ENCODE data around the gene LILRA5.
A peak's percentile ranks its signal among the peaks of the same experiment; 100 is the strongest.
"Not testable (repeated sequence)": the region's sequence is repeated elsewhere in the genome, so short reads cannot be mapped to it uniquely, and the experiment has no call there.

LILRA5 gene

GRCh38 chr19:54333586-54334298 is 20.8 kb upstream of the LILRA5 start:
- DNase-seq (ENCODE audit: low read depth in 2 of 2), result no peak

DNA sequence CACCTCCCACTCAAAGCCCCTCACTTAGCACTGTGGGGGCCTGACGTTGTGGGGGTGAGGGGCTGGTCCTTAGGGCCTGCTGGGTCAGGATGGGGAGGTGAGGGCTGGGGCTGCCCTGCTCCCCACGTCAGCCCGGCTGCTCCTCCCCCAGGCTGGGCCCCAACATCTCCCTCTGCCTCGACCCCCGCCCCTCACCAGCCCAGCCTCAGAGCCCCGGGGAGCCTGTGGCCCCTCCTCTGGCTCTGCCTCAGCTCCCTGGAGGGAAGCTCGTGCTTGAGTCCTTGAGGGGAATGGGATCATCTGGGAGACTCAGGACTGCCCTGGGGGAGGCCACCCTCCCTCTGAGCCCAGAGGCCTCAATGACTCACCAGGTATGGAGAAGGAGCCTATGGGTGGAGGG is 19.2 kb upstream of the LILRA5 start:
- DNase-seq (ENCODE audit: low read depth in 2 of 2), result no peak

DNA sequence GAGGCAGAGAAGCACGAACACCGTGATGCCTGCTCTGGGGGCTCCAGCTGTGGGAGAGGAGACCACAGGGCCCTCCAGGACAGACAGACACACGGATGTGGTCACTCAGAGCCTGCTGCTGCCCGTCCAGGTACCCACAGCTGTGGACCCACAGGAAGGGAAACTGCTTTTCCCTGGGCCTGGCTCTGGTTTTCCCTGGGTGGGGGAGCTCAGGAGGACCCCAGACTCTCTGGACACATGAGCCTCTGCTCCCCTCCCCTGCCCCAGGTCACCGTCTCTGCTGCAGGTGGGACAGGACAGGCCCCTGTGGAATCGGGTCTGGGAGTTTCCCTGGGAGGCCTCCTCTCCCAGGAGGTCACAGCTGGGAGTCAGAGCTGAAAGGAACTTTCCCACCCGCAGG is 18.7 kb upstream of the LILRA5 start:
- DNase-seq (ENCODE audit: low read depth in 2 of 2), result no peak

DNA sequence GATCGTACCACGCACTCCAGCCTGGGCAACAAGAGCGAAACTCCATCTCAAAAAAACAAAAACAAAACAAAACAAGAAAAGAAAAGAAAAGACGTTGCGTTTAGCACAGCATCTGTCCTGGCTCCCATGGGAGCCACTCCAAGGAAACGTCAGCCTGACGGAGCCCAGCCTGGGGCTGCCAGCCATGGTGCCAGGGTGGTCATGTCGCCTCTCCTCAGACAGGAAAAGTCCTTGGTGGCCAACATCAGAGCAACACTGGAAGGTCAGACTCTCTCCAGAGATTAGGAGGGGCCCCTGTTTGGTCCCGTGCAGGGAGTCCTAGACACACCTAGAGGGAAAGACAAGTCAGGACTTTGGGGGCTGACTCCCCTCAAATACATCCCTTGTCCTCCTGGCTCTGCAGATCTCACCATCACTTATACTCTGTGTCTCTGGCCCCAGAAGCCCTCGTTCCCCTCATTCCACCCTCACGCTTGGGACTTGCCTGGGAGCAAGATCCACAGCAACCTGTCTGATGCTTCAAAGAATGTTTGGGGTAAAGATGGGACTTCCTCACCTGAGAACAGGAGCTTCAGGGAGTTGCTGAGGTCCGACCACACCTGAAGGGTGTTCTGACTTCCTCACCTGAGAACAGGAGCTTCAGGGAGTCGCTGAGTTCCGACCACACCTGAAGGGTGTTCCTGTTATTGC is 16.7 kb upstream of the LILRA5 start:
- no peak for DNase-seq (ENCODE audit: low read depth in 2 of 2)

GRCh38 chr19:54328781-54329180 is 15.8 kb upstream of the LILRA5 start:
- not testable (repeated sequence) for DNase-seq (ENCODE audit: low read depth in 2 of 2)

- DNase-seq (ENCODE audit: low read depth in 2 of 2), result no peak
Measured at GRCh38 chr19:54325631-54326030, 12.7 kb upstream of the LILRA5 start.

DNA sequence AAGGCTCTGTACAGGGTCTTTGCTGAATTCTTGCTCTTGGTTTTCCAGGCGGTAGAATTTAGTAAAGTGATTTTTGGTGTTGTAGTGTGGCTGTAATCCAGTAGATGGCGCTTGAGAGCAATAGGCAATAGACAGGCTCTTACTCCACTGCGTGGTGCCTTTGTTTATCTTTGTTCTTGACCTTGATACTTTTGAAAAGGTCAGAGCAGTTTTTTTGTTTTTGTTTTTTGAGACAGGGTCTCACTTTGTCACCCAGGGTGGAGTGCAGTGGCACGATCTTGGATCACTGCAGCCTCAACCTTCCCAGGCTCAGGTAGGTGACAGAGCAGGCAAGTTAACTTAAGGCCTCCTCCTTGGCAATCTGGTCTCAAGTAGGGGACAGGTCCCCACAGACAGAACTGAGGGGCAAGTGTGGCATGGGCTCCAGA is 12.2 kb upstream of the LILRA5 start:
- DNase-seq (ENCODE audit: low read depth in 2 of 2), result peak in 1 of 2 donors; percentile 16

DNA sequence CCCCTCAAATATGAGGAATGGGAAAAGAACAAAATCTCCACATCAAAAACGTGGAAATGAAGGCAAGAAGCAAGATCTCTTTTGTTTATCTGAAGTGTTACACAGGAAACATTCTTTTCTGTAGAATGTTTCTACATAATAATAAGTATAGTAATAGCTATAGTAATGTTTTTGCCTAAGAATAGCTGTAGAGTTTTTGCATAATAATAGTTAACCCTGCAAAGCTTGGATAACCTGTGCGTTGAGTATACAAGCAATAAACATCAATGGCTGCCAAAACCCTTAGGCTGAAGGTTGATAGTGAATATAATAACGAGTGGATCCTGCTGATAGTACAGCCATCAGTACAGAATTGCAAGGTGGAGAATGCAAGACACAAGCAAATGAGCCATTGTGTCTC is 11.1 kb upstream of the LILRA5 start:
- no peak for DNase-seq (ENCODE audit: low read depth in 2 of 2)

DNA sequence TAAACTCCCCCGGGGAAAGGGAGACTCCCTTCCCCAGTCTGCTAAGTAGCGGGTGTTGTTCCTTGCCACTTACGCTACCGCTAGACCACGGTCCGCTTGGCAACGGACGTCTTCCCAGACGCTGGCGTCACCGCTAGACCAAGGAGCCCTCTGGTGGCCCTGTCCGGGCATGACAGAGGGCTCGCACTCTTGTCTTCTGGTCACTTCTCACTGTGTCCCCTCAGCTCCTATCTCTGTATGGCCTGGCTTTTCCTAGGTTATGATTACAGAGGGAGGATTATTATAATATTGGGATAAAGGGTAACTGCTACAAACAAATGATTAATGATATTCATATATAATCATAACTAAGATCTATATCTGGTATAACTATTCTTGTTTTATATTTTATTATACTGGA is 10.0 kb upstream of the LILRA5 start:
- DNase-seq (ENCODE audit: low read depth in 2 of 2), result not testable (repeated sequence)

GRCh38 chr19:54322295-54322694 is 9.3 kb upstream of the LILRA5 start:
- not testable (repeated sequence) for DNase-seq (ENCODE audit: low read depth in 2 of 2)

DNA sequence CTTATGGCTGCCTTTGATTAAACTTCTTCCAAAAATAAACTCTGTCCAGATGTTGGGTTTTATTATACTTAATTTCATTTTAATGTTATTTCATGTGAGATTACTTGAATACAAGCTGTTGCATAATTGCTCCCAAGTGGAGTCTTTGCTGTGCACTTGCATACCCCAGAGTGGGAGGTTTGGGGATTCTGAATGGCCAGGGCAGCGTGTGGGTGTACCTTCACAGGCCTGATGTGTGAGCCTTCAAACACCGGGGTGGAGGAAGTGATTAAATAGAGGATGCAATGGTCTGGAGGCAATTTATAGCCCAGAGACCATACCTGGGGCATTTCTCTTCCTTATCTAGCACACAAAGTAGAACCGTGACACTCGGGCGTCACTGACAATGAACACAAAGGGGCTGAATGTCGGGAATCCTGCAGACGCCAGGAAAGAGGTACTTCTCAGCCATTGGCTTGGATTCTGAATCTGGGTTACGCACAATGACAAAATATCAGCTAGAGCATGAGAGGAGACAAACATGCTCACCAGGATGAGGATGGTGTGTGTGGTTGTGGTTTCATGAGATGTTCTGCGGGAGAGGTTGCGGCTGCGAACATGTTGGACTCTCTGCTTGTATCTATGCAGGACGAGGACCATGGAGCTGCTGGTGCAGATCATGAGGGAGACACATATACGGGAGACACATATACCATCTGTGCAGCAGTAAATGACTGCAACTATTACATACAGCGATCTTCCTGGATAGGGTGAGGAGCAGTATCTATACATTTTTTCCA is 7.1 kb upstream of the LILRA5 start:
- DNase-seq (ENCODE audit: low read depth in 2 of 2), result no peak

GRCh38 chr19:54319049-54319448 is 6.1 kb upstream of the LILRA5 start:
- no peak for DNase-seq (ENCODE audit: low read depth in 2 of 2)

GRCh38 chr19:54317965-54318240 is 4.9 kb upstream of the LILRA5 start:
- DNase-seq (ENCODE audit: low read depth in 2 of 2), result no peak

DNA sequence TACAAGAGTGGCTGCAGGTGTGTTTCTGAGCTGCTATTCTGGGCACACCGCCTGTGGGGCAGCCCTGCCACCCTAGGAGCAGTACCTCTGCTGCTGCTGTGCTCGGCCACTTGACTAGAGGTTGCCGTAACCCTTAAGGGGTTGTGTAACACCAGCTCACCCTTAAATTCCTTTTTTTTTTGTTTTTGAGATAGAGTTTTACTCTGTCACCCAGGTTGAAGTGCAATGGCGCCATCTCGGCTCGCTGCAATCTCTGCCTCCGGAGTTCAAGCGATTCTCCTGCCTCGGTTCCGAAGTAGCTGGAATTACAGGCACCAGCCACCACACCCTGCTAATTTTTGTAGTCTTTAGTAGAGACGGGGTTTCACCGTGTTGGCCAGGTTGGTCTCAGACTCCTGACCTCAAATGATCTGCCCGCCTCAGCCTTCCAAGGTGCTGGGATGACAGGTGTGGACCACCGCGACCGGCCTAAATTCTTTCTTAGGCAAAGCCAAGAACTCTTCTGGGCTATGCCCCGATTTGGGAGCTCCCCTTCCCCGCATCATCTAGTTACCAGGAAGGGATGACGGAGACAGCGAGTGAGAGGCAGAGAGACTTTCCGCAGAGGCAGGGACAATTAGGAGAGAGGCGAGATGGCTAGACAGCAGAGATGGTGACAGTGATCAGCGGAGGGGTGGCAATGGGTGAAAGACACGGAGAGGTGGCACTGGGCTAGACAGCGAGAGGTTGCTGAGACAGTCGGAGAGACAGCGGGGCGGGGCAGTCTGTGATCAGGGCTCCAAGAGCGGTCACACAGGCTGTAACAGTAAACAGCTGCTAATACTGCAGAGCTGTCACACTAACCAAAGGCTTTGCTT is 4.4 kb upstream of the LILRA5 start:
- DNase-seq (ENCODE audit: low read depth in 2 of 2), result no peak

GRCh38 chr19:54316746-54317107 is 3.8 kb upstream of the LILRA5 start:
- DNase-seq (ENCODE audit: low read depth in 2 of 2), result no peak

DNA sequence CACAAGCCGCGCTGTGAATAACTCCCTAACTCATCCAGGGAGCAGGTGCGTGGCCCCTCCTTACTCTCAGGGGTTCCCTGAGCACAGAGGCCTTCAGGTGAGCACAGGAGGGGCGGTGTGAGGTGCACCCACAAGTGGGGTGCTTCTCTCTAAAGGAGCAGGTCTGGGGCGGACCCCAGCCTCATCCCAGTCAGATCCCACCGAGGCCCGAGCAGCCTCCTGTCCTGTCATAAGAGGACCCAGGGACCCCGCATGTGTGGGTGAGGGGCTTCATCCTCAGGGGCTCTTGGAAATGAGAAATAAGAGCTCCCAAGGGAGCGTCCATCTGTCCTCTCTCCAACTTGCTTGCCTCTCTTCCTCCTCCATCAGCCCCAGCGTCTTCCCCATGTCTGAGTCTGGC is 3.0 kb upstream of the LILRA5 start:
- no peak for DNase-seq (ENCODE audit: low read depth in 2 of 2)

DNA sequence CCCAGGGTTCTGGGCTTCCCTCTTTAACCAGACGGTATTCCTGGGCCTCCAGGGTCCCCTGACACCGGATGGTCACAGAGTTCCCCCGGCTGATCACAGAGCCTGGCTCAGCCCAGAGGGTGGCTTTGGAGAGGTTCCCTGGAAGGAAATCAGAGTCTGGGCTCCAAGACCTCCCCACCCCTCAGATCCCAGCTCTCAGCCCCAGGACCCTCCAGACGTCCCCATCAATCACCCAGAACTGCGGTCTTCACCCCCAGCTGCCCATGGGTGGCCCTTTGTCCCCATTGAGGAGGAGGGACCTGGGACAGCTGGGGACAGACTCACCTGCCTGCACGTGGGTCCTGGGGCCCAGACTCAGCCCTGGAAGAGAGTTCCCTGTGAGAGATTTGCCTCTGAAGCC is 955 bp downstream of the LILRA5 start:
- DNase-seq (ENCODE audit: low read depth in 2 of 2), result no peak

DNA sequence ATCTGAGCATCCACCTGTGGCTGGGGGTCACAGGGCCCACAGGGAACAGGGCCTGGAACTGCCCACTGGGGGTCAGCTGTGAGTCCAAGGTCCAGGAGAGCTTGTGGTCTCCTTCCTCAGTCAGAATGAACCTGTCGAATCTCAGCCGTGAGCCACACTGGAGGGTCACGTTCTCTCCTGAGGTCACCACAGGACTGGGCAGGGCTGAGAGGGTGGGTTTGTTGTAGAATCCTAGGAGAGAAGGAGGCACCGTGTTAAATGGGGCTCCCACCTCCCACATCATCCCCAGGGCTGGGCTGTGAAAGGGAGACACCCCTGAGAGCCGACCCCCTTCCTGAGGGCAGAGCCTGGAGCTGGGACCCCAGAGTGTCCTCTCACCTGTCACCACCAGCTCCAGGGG is 1.5 kb downstream of the LILRA5 start:
- DNase-seq (ENCODE audit: low read depth in 2 of 2), result no peak

DNA sequence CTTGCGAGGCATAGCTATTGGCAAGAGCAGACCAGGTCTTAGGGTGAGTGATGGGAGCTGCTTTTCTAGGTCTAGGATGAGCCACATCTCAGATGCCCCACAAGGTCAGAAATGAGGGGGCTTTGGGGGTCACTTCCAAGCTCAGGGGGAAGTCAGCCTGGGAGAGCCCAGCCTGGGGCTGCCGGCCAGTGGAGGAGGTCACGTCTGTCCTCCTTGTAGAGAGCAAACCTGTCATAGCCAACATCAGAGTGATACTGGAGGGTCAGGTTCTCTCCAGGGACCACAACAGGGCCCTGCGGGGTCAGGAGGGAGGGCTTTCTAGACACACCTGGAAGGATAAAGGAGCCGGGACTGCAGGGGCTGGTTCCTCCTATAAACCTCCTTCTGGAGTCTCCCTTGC is 2.4 kb downstream of the LILRA5 start:
- DNase-seq (ENCODE audit: low read depth in 2 of 2), result no peak

DNA sequence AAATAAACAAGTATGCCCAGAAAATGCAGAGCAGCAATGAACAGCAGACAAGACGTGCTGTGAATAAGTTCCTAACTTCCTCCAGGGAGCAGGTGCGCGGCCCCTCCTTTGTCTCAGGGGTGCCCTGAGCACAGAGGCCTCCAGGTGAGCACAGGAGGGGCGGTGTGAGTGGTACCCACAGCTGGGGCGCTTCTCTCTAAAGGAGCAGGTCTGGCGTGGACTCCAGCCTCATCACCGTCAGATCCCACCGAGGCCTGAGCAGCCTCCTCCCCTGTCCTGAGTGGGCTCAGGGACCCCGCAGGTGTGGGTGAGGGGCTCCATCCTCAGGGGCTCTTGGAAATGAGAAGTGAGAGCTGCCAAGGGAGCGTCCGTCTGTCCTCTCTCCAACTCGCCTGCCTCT is 3.2 kb downstream of the LILRA5 start:
- no peak for DNase-seq (ENCODE audit: low read depth in 2 of 2)

DNA sequence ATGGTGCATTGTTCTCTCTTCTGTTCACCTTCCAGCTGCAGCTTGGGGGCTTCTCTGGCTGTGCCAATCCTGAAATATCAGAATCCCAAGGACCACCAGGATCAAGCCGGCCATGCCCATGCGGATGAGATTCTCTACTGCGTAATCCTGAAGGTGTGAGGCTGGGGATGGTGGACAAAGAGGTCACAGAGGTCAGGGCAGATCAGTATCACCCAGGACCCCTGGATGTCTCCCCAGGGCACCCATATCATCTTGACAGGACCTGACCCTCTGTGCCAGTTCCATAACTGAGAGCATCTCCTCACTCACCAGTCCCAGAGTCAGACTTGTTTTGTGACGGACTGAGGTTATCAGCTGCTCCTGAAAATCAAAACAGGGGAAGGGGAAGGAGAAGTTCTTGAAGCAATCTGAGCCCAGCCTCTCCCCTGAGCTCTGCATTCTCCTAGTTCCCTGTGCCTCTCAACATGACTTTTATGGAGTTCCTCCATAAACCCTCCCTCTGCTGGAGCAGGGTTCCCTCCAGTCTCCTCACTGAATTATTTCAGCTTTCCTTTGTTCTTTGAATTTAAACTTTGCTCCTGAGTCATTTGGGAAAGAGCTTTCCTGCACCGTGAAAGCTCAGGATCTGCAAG is 5.5 kb downstream of the LILRA5 start:
- DNase-seq (ENCODE audit: low read depth in 2 of 2), result no peak

DNA sequence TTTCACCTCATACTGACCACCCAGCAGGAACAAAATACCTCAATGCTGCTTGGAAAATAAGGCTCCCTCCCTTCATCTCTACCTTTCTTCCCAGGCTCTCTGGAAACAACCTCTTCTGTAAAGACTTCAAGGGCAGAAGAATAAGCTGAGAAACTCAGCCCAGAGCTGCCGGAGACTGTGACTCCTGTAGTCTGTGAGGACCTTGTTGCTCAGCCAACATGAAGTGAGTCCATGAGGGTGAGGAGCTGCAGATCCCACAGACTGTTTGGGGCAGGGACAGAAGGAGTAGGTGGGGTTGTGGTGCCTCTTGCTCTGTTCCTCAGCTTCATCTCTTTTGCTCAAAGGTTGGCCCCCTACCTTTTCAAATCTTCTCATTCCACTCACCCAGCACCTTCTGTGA is 7.8 kb downstream of the LILRA5 start:
- no peak for DNase-seq (ENCODE audit: low read depth in 2 of 2)

Measured in stimulated activated CD8-positive, alpha-beta memory T cell treated with anti-CD3 and anti-CD28 coated beads, Interleukin-2, amount 100 ng/mL, for 48 hours (primary cell).